BLaER1 (cell line): ENCODE measurements around the gene RYR1.
"Not testable (repeated sequence)": the region's sequence is repeated elsewhere in the genome, so short reads cannot be mapped to it uniquely, and the experiment has no call there.

Experiments used
- H3K27ac ChIP-seq: shearing (Covaris generic); formaldehyde crosslinking; 2 replicates; pipeline ENCODE4 v1.8.1; 2022
- H3K27me3 ChIP-seq: shearing (Covaris generic); formaldehyde crosslinking; 2 replicates; pipeline ENCODE4 v1.8.1; 2022
- H3K36me3 ChIP-seq: shearing (Covaris generic); formaldehyde crosslinking; 2 replicates; pipeline ENCODE4 v1.8.1; 2022
- H3K4me1 ChIP-seq: shearing (Covaris generic); formaldehyde crosslinking; 2 replicates; pipeline ENCODE4 v1.8.1; 2022
- H3K4me2 ChIP-seq: shearing (Covaris generic); formaldehyde crosslinking; 2 replicates; pipeline ENCODE4 v1.8.1; 2022
- H3K4me3 ChIP-seq: shearing (Covaris generic); formaldehyde crosslinking; 2 replicates; pipeline ENCODE4 v1.8.1; 2022
- H3K9ac ChIP-seq: shearing (Covaris generic); formaldehyde crosslinking; 2 replicates; pipeline ENCODE4 v1.8.1; 2022
- H3K9me3 ChIP-seq: shearing (Covaris generic); formaldehyde crosslinking; 2 replicates; pipeline ENCODE4 v1.8.1; 2022
- H4K20me1 ChIP-seq: shearing (Covaris generic); formaldehyde crosslinking; 2 replicates; pipeline ENCODE4 v1.8.1; 2022
- Cebpa-rat ChIP-seq: shearing (Covaris generic); IDR thresholded peaks from 2 replicates; pipeline ENCODE4 v1.8.1; 2022

The RYR1 gene

DNA sequence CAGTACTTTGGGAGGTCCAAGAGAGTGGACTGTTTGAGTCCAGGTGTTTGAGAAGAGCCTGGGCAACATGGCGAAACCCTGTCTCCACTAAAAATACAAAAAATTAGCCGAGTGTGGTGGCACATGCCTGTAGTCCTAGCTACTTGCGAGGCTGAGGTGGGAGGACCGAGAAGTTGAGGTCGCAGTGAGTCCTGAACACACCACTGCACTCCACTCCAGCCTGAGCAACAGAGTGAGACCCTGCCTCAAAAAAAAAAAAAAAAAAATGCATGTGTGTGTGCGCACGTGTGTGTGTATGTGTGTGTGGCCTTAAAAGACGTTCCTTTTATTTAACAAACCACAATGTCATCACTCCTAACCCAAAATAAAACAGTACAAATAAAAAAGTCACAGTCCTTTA, 121.7 kb downstream of the RYR1 start:
- H3K27ac ChIP-seq = no peak overlapping the region
- H3K9me3 ChIP-seq = no peaks in the 10 kb centered on the region
- no peaks in the 10 kb centered on the region for H3K27me3 ChIP-seq
- no peak overlapping the region for H3K4me3 ChIP-seq
- H4K20me1 ChIP-seq = no peaks in the 10 kb centered on the region
- 0 out of 2 replicates have a peak overlapping the region, but pooled peaks have one; percentile 2 for H3K4me2 ChIP-seq
- H3K4me1 ChIP-seq = peaks cover 11% of the 10 kb centered on the region; the same call in 1 of the 2 replicates
- no peak for TF ChIP-seq Cebpa-rat
- H3K9ac ChIP-seq = no peak overlapping the region
- no peaks in the 10 kb centered on the region for H3K36me3 ChIP-seq

- H3K27ac ChIP-seq = no peak overlapping the region
- H3K36me3 ChIP-seq = no peaks in the 10 kb centered on the region
- no peaks in the 10 kb centered on the region for H3K27me3 ChIP-seq
- TF ChIP-seq Cebpa-rat = no peak
- H3K4me1 ChIP-seq = peaks cover 11% of the 10 kb centered on the region; the same call in 1 of the 2 replicates
- no peak overlapping the region for H3K9ac ChIP-seq
- H3K4me2 ChIP-seq = no peak overlapping the region
- no peaks in the 10 kb centered on the region for H4K20me1 ChIP-seq
- H3K9me3 ChIP-seq = no peaks in the 10 kb centered on the region
- no peak overlapping the region for H3K4me3 ChIP-seq
Measured at GRCh38 chr19:38556521-38557174, 123.2 kb downstream of the RYR1 start.

GRCh38 chr19:38557205-38557799, 123.8 kb downstream of the RYR1 start:
- Histone ChIP-seq H3K27me3 (no peaks in the 10 kb centered on the region), H3K36me3 (no peaks in the 10 kb centered on the region), H4K20me1 (no peaks in the 10 kb centered on the region), H3K9me3 (no peaks in the 10 kb centered on the region), H3K27ac (no peak overlapping the region), H3K9ac (no peak overlapping the region), H3K4me3 (no peak overlapping the region), H3K4me2 (no peak overlapping the region), H3K4me1 (peaks cover 11% of the 10 kb centered on the region; the same call in 1 of the 2 replicates)
- no peak for TF ChIP-seq Cebpa-rat

DNA sequence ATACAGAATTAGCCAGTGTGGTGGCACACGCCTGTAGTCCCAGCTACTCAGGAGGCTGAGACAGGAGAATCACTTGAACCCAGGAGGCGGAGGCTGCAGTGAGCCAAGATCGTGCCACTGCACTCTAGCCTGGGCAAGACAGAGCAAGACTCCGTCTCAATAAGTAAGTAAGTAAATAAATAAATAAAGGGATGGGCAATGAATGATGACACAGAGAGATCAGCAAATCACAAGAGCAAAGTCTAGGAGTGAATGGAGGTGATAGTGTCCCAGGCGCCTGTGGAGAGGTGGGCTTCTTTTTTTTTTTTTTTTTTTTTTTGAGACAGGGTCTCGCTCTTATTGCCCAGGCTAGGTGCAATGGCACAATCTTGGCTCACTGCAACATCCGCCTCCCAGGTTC, 125.4 kb downstream of the RYR1 start:
- not testable (repeated sequence) for H3K27ac ChIP-seq, H3K4me2 ChIP-seq
- peaks cover 11% of the 10 kb centered on the region; the same call in 1 of the 2 replicates for H3K4me1 ChIP-seq

DNA sequence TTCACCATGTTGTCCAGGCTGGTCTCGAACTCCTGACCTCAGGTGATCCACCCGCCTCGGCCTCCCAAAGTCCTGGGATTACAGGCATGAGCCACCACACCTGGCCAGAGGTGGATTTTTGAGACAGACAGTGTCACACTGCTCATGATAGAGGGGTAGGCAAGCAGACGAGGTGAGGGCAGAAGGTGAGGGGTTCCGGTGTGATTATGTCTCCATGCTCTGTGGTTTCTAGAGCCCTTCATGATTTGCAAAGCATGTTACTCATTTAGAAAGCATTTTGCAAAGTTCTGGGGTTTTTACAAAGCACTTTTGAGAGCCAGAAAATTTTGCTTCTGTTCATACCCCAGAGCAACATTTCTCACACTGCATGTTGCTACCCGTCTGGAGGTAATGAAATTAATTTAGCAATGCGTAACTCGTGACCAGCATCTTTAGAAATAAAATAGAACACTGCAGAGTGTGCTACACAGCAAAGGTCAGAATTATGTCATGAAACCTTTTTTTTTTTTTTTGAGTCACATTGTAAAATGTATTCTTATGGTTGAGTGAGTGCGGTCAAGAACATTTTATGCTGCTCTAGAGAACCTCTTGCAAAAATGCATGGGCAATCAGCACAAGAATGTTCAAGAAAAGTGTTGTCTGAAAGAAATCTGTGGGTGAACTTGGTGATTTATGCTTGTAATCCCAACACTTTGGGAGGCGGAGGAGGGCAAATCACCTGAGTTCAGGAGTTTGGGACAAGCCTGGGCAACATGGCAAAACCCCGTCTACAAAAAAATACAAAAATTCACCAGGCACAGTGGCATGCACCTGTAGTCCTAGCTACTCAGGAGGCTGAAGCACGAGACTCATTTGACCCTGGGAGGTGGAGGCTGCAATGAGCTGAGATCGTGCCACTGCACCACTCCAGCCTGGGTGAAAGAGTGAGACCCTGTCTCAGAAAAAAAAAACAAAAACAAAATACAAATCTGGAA, 126.2 kb downstream of the RYR1 start:
- Histone ChIP-seq H3K4me2 (no peak overlapping the region), H3K9me3 (no peaks in the 10 kb centered on the region), H3K27ac (no peak overlapping the region), H3K4me3 (no peak overlapping the region), H3K9ac (no peak overlapping the region), H3K36me3 (no peaks in the 10 kb centered on the region), H3K4me1 (peaks cover 7% of the 10 kb centered on the region; the same call in 1 of the 2 replicates), H3K27me3 (peaks cover 13% of the 10 kb centered on the region), H4K20me1 (no peaks in the 10 kb centered on the region)
- no peak for TF ChIP-seq Cebpa-rat

More for the DNA sequence above, 125.4 kb downstream of the RYR1 start:
- not testable (repeated sequence) for H3K36me3 ChIP-seq, H4K20me1 ChIP-seq, H3K27me3 ChIP-seq, H3K9ac ChIP-seq, H3K9me3 ChIP-seq, H3K4me3 ChIP-seq

GRCh38 chr19:38561053-38561606, 127.6 kb downstream of the RYR1 start:
- Histone ChIP-seq H4K20me1 (no peaks in the 10 kb centered on the region), H3K27me3 (peaks cover 27% of the 10 kb centered on the region), H3K27ac (no peak overlapping the region), H3K9me3 (no peaks in the 10 kb centered on the region), H3K9ac (no peak overlapping the region), H3K4me3 (no peak overlapping the region), H3K4me1 (no peaks in the 10 kb centered on the region), H3K36me3 (no peaks in the 10 kb centered on the region), H3K4me2 (no peak overlapping the region)
- TF ChIP-seq Cebpa-rat = no peak

DNA sequence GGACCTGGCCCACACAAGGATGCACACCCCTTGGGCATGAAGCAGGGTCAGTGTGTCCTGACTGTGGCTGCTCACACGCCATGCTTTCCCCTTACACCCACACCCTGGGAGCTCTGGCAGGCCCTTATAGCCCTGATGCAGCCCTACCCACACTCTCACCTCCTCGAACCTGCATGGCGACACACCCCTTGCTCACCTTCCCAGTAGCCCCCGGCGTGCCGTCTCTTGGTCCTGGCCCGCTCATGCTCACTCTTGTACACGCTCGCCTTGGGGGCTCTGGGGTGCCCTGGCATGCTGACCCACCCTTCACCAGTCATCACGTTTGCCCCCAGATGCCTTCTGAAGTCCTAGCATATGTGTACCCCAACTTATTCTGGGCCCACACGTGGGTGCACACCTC, 128.2 kb downstream of the RYR1 start:
- Histone ChIP-seq H3K4me1 (no peaks in the 10 kb centered on the region), H3K27me3 (peaks cover 32% of the 10 kb centered on the region), H3K4me2 (no peak overlapping the region), H3K9ac (no peak overlapping the region), H3K36me3 (no peaks in the 10 kb centered on the region), H4K20me1 (no peaks in the 10 kb centered on the region), H3K27ac (no peak overlapping the region), H3K4me3 (no peak overlapping the region), H3K9me3 (no peaks in the 10 kb centered on the region)
- no peak for TF ChIP-seq Cebpa-rat

GRCh38 chr19:38562096-38562495, 128.6 kb downstream of the RYR1 start:
- Histone ChIP-seq H4K20me1 (no peaks in the 10 kb centered on the region), H3K9ac (no peak overlapping the region), H3K4me1 (no peaks in the 10 kb centered on the region), H3K36me3 (no peaks in the 10 kb centered on the region), H3K27me3 (peaks cover 37% of the 10 kb centered on the region), H3K4me2 (no peak overlapping the region), H3K4me3 (no peak overlapping the region), H3K27ac (no peak overlapping the region), H3K9me3 (no peaks in the 10 kb centered on the region)
- TF ChIP-seq Cebpa-rat = no peak

- H3K4me3 ChIP-seq = no peak overlapping the region
- no peaks in the 10 kb centered on the region for H4K20me1 ChIP-seq
- no peaks in the 10 kb centered on the region for H3K36me3 ChIP-seq
- H3K9ac ChIP-seq = no peak overlapping the region
- TF ChIP-seq Cebpa-rat = no peak
- no peaks in the 10 kb centered on the region for H3K4me1 ChIP-seq
- no peak overlapping the region for H3K4me2 ChIP-seq
- no peak overlapping the region for H3K27ac ChIP-seq
- H3K27me3 ChIP-seq = peaks cover 47% of the 10 kb centered on the region
- H3K9me3 ChIP-seq = no peaks in the 10 kb centered on the region
Measured at GRCh38 chr19:38563475-38563874, 130.0 kb downstream of the RYR1 start.
